ENCODE results near the gene MYO5A.

GRCh38 chr15:52338891-52339290 lies 189.8 kb downstream of the MYO5A start:
- TF ChIP-seq, protein P1, sequence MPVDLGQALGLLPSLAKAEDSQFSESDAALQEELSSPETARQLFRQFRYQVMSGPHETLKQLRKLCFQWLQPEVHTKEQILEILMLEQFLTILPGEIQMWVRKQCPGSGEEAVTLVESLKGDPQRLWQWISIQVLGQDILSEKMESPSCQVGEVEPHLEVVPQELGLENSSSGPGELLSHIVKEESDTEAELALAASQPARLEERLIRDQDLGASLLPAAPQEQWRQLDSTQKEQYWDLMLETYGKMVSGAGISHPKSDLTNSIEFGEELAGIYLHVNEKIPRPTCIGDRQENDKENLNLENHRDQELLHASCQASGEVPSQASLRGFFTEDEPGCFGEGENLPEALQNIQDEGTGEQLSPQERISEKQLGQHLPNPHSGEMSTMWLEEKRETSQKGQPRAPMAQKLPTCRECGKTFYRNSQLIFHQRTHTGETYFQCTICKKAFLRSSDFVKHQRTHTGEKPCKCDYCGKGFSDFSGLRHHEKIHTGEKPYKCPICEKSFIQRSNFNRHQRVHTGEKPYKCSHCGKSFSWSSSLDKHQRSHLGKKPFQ (tag by site-specific recombination; IDR thresholded peaks at IDR 0.05) = no peak
- no peak for TF ChIP-seq ZNF19 (tag by site-specific recombination; IDR thresholded peaks at IDR 0.05; ENCODE audit: low read depth)
- TF ChIP-seq, protein P2, sequence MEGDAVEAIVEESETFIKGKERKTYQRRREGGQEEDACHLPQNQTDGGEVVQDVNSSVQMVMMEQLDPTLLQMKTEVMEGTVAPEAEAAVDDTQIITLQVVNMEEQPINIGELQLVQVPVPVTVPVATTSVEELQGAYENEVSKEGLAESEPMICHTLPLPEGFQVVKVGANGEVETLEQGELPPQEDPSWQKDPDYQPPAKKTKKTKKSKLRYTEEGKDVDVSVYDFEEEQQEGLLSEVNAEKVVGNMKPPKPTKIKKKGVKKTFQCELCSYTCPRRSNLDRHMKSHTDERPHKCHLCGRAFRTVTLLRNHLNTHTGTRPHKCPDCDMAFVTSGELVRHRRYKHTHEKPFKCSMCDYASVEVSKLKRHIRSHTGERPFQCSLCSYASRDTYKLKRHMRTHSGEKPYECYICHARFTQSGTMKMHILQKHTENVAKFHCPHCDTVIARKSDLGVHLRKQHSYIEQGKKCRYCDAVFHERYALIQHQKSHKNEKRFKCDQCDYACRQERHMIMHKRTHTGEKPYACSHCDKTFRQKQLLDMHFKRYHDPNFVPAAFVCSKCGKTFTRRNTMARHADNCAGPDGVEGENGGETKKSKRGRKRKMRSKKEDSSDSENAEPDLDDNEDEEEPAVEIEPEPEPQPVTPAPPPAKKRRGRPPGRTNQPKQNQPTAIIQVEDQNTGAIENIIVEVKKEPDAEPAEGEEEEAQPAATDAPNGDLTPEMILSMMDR (tag by site-specific recombination; IDR thresholded peaks at IDR 0.05) = no peak

Measured in HEK293 (cell line).